H1 (cell line): Measurements from ENCODE around the gene ARRDC1. TPM values are rescaled to one million over a fixed set of nuclear protein-coding genes. Genes with fewer than 3 reads are reported as not detected.

Experiments
- EP300 ChIP-seq, 2 experiments: IDR thresholded peaks; 1 replicate in 1 of 2; 2 replicates in 1 of 2; pipeline ENCODE4 v1.6.1; 2011 to 2012; ENCODE audit warnings: low read depth in 2 of 2, low read length in 2 of 2, mild to moderate bottlenecking in 2 of 2, borderline replicate concordance in 1 of 2, inconsistent platforms in 1 of 2, moderate library complexity in 1 of 2
- SIRT6 ChIP-seq: IDR thresholded peaks from one replicate; pipeline ENCODE4 v1.7.1; 2012; ENCODE audit warnings: low read length, inconsistent platforms
- TCF12 ChIP-seq: IDR thresholded peaks from 2 replicates; pipeline ENCODE4 v1.6.1; 2011; ENCODE audit warnings: low read depth, mild to moderate bottlenecking, low read length
- polyA plus RNA-seq, 7 experiments: library from polyadenylated mRNA; depleted of rRNA in 3 of 7; stranded (reverse) in 5 of 7; unstranded in 2 of 7; fragments of >200 nt in 5 of 7; fragments of 200-250 nt in 2 of 7; gene quantifications; 1 replicate in 5 of 7; 2 replicates in 1 of 7; 4 replicates in 1 of 7; pipeline versions ENCODE4 v1.2.1 to v1.2.3, GENCODE V29; 2011 to 2013; ENCODE audit warnings: missing spikeins in 2 of 7, mixed read lengths in 2 of 7
- total RNA-seq: library from RNA; stranded (reverse); fragmentation: NEBNext Ultra II Directional; extraction: Animal tissue kit (Norgen Biotek cat#: 25700); gene quantifications from 2 replicates; pipeline ENCODE4 v1.2.1, GENCODE V29; 2021

The ARRDC1 gene
- total and polyA plus RNA-seq, 2 of the 8 experiments (the other 6 are each of a cell fraction or from before 2014, with no cell fraction given), result 22.0 to 58.4 TPM

GRCh38 chr9:137606005-137606621 is 627 bp downstream of the ARRDC1 start (continued):
- TF ChIP-seq TCF12 (no peak), EP300 (IDR thresholded peaks at IDR 0.05; ENCODE audit: borderline replicate concordance in 1 of 2, low read depth in 2 of 2, low read length in 2 of 2) (no peak), SIRT6 (no peak)
